Measurements from ENCODE around the gene OR9I1. TPM values are rescaled to one million over a fixed set of nuclear protein-coding genes. Genes with fewer than 3 reads are reported as not detected.

OR9I1 gene
- total RNA-seq, 4 donors from 2014 or later: not detected

DNA sequence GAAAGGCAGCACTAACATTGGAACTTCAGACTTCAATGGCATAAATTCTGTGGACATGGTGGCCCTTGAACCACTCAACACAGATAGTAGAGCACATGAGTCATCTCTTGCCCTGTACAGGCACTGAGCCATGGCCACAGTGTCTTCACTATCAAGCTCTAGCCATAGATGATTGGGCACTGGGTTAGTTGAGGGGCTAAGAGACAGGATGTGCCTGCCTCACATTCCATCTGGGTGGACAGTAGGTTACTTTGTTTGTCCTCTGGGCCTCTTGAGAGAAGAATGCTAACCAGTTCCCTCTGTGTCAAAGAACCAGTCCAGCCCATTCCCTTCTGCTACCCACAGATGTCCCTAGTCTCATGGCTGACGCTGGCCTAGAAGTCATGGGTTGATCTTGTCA is 54.7 kb downstream of the OR9I1 start:
- no peak overlapping the region for H3K4me3 ChIP-seq
- no peaks in the 10 kb centered on the region for H3K36me3 ChIP-seq
- no peaks in the 10 kb centered on the region for H3K27me3 ChIP-seq
- WGBS: 89% methylated on average over 1 of the region's 1 CpG
- no peaks in the 10 kb centered on the region for H3K9me3 ChIP-seq
- no peak for TF ChIP-seq POLR2A (IDR thresholded peaks at IDR 0.05; ENCODE audit: low read depth)
- no peak for TF ChIP-seq EP300 (IDR thresholded peaks at IDR 0.05)
- TF ChIP-seq, protein P1, sequence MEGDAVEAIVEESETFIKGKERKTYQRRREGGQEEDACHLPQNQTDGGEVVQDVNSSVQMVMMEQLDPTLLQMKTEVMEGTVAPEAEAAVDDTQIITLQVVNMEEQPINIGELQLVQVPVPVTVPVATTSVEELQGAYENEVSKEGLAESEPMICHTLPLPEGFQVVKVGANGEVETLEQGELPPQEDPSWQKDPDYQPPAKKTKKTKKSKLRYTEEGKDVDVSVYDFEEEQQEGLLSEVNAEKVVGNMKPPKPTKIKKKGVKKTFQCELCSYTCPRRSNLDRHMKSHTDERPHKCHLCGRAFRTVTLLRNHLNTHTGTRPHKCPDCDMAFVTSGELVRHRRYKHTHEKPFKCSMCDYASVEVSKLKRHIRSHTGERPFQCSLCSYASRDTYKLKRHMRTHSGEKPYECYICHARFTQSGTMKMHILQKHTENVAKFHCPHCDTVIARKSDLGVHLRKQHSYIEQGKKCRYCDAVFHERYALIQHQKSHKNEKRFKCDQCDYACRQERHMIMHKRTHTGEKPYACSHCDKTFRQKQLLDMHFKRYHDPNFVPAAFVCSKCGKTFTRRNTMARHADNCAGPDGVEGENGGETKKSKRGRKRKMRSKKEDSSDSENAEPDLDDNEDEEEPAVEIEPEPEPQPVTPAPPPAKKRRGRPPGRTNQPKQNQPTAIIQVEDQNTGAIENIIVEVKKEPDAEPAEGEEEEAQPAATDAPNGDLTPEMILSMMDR (IDR thresholded peaks at IDR 0.05): no peak
- no peak for TF ChIP-seq POLR2AphosphoS5 (IDR thresholded peaks at IDR 0.05)
- no peak overlapping the region for H3K27ac ChIP-seq (replicated peaks in 1 of 4)
- intact Hi-C loops (cut with DNase I): no loop called here
- DNase-seq (ENCODE audit: extremely low spot score): peak; percentile 88
- H3K4me1 ChIP-seq: no peaks in the 10 kb centered on the region

DNA sequence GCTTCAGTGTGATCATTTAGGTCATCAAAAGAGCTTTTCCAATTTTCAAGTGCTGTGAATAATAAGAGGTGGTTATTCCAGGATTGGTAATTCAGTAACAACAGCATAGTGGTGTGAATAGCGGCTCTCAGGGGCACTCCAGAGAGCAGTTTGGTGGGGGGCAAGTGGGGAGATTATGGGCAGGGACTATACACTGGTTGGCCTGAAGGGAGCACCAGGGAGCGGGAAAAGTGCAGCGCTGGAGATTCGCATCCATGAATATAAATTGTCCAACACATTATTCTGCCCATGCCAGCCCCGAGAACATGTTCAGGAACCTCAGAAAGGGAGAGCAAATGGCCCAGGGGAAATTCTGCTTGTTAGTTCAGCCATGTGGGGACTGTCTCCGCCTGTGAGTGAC is 56.7 kb downstream of the OR9I1 start:
- intact Hi-C loops (cut with DNase I): no loop called here

DNA sequence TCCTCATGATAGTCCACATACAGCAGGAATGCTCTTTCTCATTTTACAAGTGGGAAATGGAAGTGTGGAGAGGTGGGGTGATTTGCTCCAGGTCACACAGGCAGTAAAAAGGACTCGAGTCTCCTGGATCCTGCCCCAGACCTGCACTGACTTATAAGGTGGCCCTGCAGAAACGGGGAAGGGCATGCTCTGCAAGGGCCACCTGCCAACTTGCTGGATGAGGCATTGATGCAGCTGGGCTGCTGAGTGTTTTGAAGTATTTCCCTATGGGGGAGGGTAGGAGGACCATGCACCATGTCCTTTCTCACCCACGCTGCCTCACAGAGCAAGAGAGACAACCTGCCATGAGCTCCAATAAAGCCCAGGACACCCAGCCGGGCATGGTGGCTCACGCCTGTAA is 57.6 kb downstream of the OR9I1 start:
- Histone ChIP-seq H3K4me3 (no peak overlapping the region), H3K9me3 (no peaks in the 10 kb centered on the region), H3K36me3 (no peaks in the 10 kb centered on the region), H3K4me1 (no peaks in the 10 kb centered on the region), H3K27ac (replicated peaks in 1 of 4) (no peak overlapping the region), H3K27me3 (no peaks in the 10 kb centered on the region)
- no peak for TF ChIP-seq POLR2AphosphoS5 (IDR thresholded peaks at IDR 0.05)
- TF ChIP-seq POLR2A (IDR thresholded peaks at IDR 0.05; ENCODE audit: low read depth): no peak
- TF ChIP-seq, protein P1 (IDR thresholded peaks at IDR 0.05): no peak
- TF ChIP-seq EP300 (IDR thresholded peaks at IDR 0.05): no peak
- WGBS: 60% methylated on average over 4 of the region's 5 CpGs
- DNase-seq (ENCODE audit: extremely low spot score): peak; percentile 89
- intact Hi-C loops (cut with DNase I): no loop called here

More for the DNA sequence above, 56.7 kb downstream of the OR9I1 start:
- Histone ChIP-seq H3K36me3 (no peaks in the 10 kb centered on the region), H3K4me1 (no peaks in the 10 kb centered on the region), H3K4me3 (no peak overlapping the region), H3K9me3 (no peaks in the 10 kb centered on the region), H3K27ac (replicated peaks in 1 of 4) (no peak overlapping the region), H3K27me3 (no peaks in the 10 kb centered on the region)
- 92% methylated on average over 6 of the region's 6 CpGs for WGBS
- peak; percentile 72 for DNase-seq (ENCODE audit: extremely low spot score)
- no peak for TF ChIP-seq POLR2A (IDR thresholded peaks at IDR 0.05; ENCODE audit: low read depth)
- no peak for TF ChIP-seq POLR2AphosphoS5 (IDR thresholded peaks at IDR 0.05)
- TF ChIP-seq, protein P1 (IDR thresholded peaks at IDR 0.05): no peak
- no peak for TF ChIP-seq EP300 (IDR thresholded peaks at IDR 0.05)

Other genes starting within 250 kb of the OR9I1 start
- gene OR9Q1, start 101.6 kb downstream of the OR9I1 start, total RNA-seq: not detected
- gene OR6Q1, start 94.6 kb downstream of the OR9I1 start, total RNA-seq: not detected
- gene OR9Q2, start 63.5 kb upstream of the OR9I1 start, total RNA-seq: not detected
- gene OR1S2, start 78.6 kb upstream of the OR9I1 start, total RNA-seq: not detected
- not detected for gene OR1S1, start 87.2 kb upstream of the OR9I1 start, total RNA-seq
- gene OR10Q1, start 103.4 kb upstream of the OR9I1 start, total RNA-seq: not detected
- gene OR10W1, start 142.7 kb upstream of the OR9I1 start, total RNA-seq: not detected
- not detected for gene OR5B17, start 233.5 kb upstream of the OR9I1 start, total RNA-seq